ENCODE data around the gene EIF3D.
A peak's percentile ranks its signal among the peaks of the same experiment; 100 is the strongest.
"Not testable (repeated sequence)": the region's sequence is repeated elsewhere in the genome, so short reads cannot be mapped to it uniquely, and the experiment has no call there.

EIF3D gene

DNA sequence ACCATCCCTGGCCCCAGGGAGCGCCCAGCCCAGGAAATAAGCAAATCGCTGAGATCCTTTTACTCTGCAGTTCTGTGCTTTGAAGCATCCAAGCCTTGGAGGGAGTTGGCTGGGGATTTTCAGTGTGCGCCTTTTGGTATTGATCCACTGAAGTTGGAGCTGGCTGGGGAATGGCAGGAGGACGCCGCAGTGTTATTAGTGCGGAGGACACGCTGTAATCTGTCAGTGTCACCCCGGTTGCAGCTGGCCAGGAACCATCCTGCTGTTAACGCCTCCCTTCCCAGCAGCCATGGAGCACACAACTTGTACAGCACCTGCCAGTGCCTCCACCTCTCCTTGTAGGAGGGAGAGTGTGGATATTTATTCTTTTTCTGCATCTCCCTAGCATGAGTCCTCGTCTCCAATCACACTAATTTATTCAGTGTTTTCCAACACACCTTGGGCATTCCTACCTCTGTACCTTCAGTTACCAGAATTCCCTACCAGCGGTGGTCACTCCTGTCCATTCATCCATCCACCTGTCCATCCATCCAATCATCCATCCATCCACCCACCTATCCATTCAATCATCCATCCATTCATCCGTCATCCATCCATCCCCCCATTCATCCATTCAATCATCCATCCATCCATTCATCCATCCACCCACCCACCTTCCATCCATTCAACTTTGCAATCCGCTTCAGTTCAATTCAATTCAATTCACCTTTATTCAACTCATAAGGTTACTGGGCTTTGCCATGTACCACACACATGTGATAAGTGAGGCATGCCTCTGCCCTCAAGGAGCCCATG, 21.9 kb upstream of the EIF3D start:
- DNase-seq (ENCODE audit: low spot score) = no peak

DNA sequence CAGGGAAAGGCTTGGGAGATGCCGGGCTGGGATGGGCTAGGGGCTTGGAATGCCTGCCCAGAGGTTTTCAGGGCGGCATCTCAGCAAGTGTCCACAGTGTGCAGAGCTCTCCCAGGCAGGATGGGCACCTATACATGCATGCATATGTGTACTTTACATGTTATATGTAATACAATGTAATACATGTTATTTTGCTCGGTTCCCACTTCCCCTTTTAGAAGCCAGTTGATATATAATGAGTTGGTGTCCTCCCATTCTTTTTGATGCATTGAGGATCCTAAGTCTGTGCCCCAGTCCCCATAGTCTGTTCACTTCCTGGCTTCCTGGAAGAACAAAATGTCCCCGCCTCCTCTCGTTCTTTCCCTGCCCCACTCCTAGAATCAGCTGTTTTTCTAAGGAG, 20.1 kb upstream of the EIF3D start:
- no peak for DNase-seq (ENCODE audit: low spot score)

DNA sequence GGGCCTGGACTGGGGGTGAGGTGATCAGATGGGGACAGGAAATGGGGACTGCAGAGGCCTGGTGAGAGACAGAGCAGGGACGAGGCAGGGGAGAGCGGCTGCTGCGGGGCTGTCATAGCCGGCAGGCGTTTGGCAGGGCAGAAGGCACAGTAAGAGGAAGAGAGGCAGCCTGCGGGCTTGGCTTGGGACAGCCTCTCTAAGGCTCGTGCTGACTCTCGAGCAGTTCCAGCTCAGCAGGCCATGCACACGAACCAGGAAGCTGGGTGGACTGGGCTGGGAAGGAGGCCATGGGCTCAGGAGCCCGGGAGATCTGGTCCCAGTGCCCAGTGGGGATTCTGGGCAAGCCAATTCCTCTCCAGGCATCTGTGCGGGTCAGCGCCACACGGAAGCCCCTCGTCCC, 19.6 kb upstream of the EIF3D start:
- DNase-seq (ENCODE audit: low spot score) = no peak

DNA sequence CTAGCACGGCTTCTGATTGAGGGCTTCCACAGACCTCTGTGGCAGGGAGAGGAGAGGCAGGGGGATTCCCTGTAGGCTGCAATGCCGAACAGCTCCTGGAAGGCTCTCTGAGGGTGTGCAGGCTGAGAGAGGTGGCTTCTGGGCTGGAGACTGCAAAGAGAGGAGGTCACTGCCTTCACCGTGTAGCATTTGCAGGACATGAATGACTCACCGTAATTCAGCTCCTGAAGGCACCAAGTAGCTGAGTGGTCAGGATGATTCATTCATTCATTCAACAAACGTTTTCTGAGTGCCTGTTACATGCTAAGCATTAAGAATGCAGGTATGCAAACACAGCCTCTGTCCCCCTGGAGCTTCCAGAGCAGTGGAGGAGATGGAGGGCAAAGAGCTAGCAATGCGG, 18.0 kb upstream of the EIF3D start:
- no peak for DNase-seq (ENCODE audit: low spot score)

DNA sequence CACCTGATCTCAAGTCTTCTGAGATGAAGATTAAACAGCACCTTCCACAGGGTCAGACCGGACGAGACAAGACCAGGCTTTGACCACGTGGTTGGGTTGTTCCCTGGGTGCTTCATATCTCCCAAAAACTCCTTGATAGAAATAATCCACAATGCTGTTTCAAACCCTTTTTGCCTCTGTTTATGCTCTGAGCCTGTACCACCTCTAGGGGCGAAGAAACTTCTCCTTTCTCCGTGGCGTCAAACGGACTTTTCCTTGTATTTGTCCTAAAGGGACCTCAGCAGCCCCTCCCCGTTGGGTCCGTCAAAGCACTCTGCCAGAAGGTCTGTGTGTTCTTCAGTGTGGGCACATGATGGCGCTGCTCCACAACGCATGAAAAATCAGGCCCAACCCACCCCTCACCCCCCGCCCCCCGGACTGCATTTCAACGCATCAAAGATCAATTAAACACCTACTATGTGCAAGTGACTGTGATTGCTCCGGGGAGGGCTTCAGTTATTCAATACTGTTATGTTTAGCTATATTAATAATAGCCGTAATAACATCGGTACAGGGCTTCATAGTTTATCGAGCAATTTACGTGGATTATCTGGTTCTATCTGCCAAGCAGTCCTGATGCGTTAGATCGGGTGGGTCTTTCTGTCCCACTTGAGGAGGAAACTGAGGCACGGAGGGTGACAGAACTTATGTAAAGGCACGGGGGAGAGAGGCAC, 17.3 kb upstream of the EIF3D start:
- peak; percentile 26 for DNase-seq (ENCODE audit: low spot score)

DNA sequence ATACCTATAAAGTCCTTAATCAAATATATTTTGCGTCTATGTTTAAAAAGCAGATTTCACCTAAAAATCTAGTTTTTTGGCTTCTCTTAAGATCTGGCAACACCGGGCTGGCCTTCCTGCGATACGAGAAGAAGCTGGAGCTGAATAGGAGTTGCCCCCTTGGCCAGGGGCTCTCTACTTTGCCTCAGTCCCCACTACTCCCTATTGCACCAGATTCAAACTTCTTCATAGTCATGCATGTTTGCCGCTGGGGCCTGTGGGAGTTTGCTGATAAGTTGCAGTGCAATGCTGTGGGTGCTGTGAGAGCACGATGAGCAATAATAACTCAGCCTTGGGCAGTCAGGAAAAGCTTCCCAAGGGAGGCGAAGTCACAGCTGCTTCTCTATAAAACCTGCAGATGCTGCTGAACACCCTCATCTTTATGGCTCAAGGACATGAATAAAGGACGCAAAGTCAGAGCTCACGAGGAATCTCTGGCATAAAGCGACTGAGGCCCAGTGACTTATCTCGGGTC, 15.2 kb upstream of the EIF3D start:
- DNase-seq (ENCODE audit: low spot score) = no peak

DNA sequence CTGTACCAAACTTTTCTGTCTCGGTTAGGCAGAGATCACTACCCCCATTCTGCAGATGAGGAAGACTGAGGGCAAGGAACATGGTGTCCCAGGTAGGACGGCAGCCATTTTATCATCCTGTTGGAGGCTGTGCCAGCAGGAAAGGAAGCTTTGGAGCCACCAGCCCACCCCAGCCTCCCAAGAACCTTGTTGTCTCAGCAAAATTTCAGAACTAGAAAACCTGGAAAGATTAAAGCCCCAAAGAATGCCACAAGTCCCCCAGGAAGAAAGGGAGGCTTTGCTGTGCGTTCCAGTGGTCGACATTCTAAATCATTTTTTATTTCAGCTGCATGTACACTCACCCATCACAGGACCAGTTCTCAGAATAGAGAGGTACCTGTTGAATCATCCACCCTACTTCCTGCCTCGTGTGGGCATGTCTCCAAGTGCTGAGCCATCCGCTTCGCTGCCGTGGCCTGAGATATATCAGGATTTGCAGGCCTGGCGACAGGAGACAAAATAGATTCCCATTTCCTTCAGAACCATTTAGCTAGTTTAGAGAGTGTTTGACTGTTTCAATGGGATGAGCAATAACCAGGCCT, 13.0 kb upstream of the EIF3D start:
- DNase-seq (ENCODE audit: low spot score) = no peak

DNA sequence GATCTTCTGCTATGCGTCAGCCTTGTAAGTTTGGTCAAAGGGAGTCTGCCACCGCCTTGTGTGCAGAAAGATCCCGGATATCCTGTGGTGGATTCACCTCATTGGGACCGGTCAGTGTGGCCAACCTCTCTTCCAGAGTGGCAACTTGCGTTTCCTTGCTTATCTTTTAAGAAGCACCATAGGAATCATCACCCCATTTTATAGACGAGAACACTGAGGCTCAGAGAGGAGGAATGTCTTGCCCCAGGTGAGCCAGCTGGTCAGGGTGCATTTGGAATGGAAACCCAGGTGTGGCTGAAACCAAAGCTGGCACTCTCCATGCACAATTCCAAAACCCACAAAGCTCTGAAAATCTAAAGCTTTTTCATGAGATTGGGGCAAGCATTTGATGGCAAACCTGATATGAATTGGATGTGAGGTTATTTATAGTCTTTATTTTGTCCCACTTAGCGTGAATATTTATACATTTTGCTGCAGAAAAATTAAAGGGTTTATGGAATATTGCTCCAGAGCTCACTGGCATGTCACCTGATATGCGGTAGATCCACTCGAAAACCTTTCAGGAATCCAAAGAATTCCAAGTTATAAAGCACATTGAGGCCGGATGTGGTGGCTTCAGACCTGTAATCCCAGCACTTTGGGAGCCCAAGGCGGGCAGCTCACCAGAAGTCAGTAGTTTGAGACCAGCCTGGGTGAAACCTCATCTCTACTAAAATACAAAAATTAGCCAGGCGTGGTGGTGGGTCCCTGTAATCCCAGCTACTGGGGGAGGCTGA, 12.1 kb upstream of the EIF3D start:
- DNase-seq (ENCODE audit: low spot score) = no peak

DNA sequence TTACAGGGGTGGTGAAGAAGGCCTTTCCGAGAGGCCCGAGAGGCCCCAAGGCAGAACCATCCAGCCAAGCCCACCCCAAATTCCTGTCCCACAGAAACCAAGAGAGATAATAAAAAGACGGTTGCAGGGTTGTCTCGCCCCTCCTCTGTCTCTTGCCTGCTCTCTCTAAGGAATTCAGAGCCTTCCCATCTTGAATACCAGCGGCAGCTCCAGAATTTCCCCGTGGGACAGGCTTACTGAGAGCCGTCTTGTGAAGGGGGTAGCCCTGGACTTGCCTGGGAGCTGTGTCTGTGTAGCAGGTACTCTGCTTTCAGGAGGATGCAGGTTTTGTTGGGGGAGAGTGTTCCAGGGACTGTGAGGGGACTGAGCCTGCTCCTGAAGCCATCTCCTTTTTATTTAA, 9.6 kb upstream of the EIF3D start:
- no peak for DNase-seq (ENCODE audit: low spot score)

DNA sequence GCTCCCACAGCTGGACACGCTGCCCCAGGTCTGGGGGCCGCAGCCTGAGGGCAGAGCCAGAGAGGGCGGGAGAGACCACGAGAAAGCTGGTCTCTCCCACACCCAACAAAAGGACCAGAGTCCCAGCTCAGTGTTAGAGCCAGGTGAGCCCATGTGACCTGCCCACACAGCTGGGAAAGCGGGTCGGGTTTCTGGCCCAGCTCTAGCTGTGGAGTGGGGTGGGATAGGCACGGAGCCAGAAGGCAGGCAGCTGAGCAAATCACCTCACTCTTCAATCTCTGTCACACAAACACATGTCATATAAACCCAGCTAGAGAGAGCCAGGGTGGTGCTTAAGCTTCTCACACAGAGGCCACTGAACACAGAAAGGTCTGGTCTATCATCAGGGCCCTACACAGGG, 7.8 kb upstream of the EIF3D start:
- DNase-seq (ENCODE audit: low spot score) = no peak

DNA sequence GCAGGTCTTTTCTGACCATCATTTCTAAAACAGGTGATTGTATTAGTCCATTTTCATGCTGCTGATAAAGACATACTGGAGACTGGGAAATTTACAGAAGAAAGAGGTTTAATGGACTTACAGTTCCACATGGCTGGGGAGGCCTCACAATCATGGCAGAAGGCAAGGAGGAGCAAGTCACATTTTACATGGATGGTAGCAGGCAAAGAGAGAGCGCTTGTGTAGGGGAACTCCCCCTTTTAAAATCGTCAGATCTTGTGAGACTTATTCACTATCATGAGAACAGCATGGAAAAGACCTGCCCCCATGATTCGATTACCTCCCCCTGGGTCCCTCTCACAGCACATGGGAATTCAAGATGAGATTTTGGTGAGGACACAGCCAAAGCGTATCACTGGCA, 4.4 kb upstream of the EIF3D start:
- not testable (repeated sequence) for DNase-seq (ENCODE audit: low spot score)

DNA sequence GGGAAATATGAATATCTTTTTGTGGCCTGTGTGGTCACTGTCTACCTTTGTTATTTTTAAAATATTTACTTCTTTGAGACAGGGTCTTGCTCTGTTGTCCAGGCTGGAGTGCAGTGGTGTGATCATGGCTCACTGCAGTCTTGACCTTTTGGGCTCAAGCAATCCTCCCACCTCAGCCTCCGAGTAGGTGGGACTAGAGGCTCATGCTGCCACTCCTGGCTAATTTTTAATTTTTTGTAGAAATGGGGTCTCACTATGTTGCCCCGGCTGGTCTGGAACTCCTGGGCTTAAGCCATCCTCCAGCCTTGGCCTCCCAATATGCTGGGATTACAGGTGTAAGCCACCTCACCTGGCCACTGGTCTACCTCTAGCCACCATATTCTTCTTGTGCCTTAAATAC, 3.5 kb upstream of the EIF3D start:
- no peak for DNase-seq (ENCODE audit: low spot score)

DNA sequence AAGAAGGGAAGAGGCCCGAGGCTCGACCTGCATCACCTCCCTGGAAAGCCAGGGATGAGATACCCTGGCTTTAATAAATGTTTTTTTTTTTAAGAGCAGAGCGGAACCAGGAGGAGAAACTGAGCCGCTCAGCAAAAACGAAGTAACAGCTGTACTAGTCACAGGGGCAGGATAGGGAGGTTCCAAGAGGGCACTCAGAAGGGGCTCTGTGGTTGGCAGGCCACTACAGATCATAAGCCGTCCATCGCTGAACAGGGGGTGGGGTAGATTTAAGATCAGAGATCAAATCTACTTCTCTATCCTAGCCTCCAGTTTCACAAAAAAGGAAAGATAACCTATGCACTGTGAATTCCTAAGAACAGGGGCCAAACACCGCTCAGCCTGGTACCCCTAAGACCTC, 625 bp downstream of the EIF3D start:
- DNase-seq (ENCODE audit: low spot score) = no peak

DNA sequence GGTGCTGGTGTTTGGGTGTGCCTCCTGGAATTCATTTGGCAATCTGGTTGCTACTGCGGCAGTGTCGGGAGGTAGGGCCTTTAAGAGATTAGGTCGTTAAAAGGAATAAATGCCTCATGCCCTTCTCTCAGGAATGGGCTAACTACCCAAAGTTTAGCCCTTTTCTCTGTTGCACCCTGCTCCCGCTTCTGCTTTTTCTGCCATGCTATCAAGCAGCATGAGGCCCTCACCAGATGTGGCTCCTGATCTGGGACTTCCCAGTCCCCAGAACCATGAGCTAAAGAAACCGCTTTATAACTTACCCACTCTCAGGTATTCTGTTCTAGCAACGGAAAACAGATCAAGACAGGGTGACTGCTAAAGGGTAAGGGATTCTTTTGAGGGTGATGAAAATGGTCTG, 6.3 kb downstream of the EIF3D start:
- DNase-seq (ENCODE audit: low spot score) = no peak

DNA sequence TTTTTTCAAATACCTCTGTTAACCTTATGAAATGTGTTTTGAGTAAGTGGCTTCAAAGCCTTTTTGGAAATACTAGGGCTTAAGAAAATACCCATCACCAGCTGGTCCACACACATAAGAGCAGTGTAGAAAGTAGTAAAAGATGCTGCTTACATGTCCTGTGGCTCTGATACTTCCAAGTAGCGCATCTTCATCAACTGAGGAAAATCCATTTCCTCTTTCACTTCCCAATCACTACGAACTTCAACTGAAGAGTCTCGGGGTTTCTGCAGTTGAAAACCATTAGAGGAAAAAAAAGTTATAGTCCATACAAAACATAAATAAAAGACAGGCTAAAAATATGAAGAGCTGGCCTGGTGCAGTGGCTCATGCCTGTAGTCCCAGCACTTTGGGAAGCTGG, 8.5 kb downstream of the EIF3D start:
- DNase-seq (ENCODE audit: low spot score) = no peak

DNA sequence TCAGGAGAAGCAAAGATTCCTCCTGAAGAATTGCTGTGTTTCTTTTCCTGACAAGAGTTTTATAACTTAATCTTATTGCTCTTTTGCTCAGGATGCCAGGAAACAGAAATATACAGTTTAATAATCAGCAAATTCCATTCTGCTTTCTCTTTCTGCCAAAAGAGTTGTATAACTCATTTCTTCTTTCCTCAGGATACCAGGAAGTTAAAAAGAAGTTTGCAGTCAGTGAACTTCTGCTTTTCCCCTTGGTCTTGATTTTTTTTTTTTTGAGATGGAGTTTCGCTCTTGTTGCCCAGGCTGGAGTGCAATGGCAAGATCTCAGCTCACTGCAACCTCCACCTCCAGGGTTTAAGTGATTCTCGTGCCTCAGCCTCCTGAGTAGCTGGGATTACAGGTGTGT, 9.1 kb downstream of the EIF3D start:
- DNase-seq (ENCODE audit: low spot score) = not testable (repeated sequence)

DNA sequence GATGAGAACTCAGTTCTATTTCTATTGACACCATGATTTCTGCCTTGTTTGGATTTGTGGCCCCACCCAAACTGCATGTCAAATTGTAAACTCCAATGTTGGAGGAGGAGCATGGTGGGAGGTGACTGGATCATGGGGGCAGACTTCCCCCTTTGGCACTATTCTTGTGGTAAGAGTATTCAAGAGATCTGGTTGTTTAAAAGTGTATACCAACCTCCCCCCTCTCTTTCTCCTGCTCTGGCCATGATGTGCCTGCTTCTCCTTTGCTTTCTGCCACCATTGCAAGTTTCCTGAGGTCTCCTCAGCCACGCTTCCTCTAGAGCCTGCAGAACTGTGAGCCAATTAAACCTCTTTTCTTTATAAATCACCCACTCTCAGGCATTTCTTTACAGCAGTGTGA, 14.2 kb downstream of the EIF3D start:
- no peak for DNase-seq (ENCODE audit: low spot score)

DNA sequence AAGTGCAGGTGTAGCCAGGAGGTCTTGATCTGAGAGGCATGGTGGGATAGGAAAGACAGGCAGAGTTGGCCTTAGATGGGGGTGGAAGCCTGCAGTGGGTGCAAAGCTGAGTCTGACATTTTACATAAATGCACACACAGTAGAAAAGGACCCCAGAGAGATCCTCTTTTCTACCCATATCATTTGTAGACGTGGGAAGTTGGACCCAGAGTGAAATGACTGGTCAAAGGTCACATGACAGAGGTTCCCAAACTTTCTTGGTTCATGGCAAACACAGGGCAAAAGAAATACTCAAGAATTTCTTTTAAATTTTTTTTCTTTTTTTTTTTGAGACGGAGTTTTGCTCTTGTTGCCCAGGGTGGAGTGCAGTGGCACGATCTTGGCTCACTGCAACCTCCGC, 16.0 kb downstream of the EIF3D start:
- DNase-seq (ENCODE audit: low spot score) = no peak

DNA sequence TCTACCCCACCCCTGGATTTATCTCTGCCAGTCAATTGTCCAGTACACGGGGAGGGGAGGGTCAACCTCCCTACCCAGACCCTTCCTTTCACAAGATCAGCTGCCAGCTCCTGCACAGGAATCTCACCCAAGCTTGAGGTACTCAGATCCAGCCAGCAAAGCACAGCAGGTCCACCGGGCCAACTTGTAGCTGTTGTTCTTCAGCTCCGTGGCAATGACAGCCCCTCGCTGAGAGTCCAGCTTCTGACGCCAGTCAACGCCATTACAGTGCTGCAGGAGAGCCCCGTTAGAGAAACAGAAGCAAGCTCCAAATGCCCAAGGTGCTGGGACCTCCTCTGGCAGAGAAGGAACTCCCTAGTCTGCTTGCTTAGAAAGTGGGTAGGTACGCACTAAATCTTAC, 16.6 kb downstream of the EIF3D start:
- DNase-seq (ENCODE audit: low spot score) = no peak

DNA sequence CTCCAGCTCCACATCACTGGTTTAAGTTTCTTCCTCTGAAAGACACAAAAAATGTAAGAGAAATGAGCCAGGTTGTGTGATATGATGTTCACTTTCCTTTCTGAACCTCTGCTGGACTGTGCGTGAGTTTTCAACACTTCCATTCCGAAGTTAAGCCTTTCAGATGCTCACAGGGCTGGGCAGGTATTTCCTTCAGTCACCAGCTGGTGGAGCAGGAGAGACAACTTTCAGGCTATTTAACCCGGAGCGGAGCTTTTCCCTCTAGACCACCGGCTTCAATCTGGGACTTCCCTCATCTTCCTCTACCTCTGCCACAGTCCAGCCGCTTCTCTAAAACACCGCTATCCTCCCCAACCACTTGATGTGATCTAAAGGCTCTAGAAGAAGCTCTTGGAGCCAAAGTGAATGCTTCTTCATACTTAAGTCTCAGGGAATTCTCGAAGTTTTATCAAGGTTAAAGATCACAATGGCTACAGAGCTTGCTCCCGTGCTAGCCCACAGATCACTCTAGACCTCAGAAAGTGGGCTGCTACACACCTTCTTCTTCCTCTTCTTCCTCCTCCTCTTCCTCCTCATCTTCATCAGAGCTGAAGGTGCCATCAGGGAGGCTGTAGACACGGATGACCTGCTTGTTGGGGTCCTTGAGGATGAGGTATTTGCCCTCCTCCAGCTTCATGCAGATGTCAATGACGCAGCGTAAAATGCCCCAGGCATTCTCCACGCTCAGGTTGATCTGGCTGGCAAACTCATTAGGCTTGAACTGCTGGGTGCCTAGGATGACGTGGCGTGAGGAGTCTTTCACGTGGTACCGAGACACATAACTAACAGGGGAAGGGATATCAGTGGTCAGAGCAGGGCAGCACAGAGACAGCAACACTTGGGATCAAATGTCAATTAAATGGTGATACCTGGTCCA, 17.7 kb downstream of the EIF3D start:
- DNase-seq (ENCODE audit: low spot score) = no peak

DNA sequence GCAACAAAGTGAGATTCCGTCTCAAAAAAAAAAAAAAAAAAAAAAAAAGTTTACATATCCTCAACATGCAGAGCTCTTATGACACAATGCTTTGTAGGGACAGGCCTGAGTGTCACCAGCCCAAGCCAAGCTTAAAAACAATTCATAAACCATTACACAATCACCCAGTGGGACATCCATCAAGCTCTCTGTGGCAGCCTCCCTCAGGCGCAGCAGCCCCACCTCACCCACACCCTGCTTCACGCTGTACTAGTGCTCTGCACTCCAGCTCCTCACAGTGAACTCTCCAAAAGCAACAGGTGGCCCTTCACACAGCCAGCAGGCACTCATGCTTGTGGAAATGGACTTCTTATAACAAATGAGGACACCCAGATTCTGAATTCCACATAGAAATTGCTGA, 18.6 kb downstream of the EIF3D start:
- DNase-seq (ENCODE audit: low spot score) = no peak

Measured in globus pallidus (tissue), 1 donor.